Measurements from ENCODE around the gene TRPV5. TPM values are rescaled to one million over a fixed set of nuclear protein-coding genes. Genes with fewer than 3 reads are reported as not detected.

The TRPV5 gene
- total RNA-seq, 6 experiments from 2014 or later, result not detected

DNA sequence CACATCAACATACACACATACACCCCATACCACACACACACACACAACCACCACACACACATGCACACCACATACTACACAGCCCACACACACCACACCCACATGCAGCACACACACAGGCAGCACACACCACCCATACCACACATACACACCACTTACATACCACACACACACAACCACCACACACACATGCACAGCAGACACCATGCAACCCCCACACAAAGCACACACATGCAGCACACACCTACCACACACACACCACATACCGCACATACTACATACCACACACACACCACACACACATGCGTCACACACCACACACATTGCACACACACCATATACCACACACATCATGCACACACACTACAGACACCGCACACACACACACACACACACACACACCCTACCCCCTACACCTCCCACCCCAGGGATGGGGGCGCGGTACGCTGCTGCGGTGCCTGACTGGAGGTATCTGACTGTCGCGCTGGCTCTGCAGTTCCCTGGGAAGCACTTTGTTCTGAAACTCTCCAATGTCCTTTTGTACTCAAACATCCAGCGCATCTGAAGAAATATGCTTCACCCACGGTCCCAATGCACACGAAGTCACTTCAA, 42.6 kb downstream of the TRPV5 start:
- Mint-ChIP-seq H3K27ac (no peak overlapping the region), H3K36me3 (ENCODE audit: low read depth) (peaks cover 6% of the 10 kb centered on the region; the same call in 1 of the 2 replicates), H3K9me3 (peaks cover 5% of the 10 kb centered on the region; the same call in 1 of the 2 replicates), H3K27me3 (ENCODE audit: insufficient read depth) (peaks cover 3% of the 10 kb centered on the region), H3K4me3 (no peak overlapping the region), H3K4me1 (ENCODE audit: low read depth) (no peaks in the 10 kb centered on the region)
- TF ChIP-seq, protein P1, sequence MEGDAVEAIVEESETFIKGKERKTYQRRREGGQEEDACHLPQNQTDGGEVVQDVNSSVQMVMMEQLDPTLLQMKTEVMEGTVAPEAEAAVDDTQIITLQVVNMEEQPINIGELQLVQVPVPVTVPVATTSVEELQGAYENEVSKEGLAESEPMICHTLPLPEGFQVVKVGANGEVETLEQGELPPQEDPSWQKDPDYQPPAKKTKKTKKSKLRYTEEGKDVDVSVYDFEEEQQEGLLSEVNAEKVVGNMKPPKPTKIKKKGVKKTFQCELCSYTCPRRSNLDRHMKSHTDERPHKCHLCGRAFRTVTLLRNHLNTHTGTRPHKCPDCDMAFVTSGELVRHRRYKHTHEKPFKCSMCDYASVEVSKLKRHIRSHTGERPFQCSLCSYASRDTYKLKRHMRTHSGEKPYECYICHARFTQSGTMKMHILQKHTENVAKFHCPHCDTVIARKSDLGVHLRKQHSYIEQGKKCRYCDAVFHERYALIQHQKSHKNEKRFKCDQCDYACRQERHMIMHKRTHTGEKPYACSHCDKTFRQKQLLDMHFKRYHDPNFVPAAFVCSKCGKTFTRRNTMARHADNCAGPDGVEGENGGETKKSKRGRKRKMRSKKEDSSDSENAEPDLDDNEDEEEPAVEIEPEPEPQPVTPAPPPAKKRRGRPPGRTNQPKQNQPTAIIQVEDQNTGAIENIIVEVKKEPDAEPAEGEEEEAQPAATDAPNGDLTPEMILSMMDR (IDR thresholded peaks at IDR 0.05), result no peak
- no peak for DNase-seq

DNA sequence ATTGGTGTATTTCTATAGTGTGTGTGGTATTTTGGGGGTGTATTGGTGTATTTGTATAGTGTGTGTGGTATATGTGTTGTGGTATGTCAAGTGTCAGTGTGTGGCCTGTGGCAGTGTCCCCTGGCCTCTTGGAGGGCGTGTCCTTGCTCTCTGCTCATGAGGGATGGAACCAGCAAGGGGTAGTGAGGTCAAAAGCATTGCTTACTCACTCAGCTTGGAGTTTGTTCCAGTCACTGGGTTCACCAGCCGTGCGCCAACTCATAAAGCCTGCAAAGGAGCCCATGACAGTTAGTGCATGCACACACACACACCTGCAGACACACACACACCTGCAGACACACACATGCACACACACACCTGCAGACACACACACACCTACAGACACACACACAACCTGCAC, 43.7 kb downstream of the TRPV5 start:
- H3K27me3 Mint-ChIP-seq (ENCODE audit: insufficient read depth), result peaks cover 3% of the 10 kb centered on the region
- no peaks in the 10 kb centered on the region for H3K4me1 Mint-ChIP-seq (ENCODE audit: low read depth)
- TF ChIP-seq, protein P1 (IDR thresholded peaks at IDR 0.05), result no peak
- DNase-seq, result no peak
- no peak overlapping the region for H3K27ac Mint-ChIP-seq
- peaks cover 6% of the 10 kb centered on the region; the same call in 1 of the 2 replicates for H3K36me3 Mint-ChIP-seq (ENCODE audit: low read depth)
- H3K4me3 Mint-ChIP-seq, result no peak overlapping the region
- peaks cover 5% of the 10 kb centered on the region; the same call in 1 of the 2 replicates for H3K9me3 Mint-ChIP-seq

DNA sequence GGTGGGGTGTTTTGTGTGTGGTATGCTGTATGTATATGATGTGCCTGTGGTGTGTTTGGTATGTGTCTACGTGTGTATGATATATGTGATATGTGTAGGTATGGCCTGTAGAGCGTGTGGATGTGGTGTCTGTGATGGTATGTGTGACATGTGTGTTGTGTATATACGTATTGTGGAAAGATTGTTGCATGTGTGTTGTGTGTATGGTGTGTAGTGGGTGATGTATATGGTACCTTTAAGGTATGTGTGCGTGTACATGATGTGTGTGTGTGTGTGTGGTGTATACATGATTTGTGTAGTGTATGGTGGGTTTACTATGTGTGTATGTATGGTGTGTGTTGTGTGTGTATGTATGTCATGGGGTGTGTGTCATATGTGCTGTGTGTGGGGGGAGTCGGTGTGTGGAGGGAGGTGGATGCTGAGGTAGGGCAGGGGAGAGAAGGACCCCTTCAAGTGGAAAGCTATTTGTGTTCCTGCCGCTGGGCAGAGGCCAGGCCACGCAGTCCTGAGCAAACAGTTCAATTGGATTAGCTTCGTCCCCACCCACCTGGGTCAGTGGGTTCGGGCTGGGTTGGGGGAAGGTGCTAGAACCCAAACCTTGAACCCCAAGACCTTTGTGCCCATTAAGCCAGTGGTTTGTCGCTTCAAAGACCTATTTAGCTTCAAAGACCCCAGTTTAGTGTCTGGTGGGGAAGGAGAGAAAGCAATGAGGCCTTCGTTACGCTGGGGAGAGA, 46.1 kb downstream of the TRPV5 start:
- peaks cover 6% of the 10 kb centered on the region; the same call in 1 of the 2 replicates for H3K36me3 Mint-ChIP-seq (ENCODE audit: low read depth)
- peaks cover 5% of the 10 kb centered on the region; the same call in 1 of the 2 replicates for H3K9me3 Mint-ChIP-seq
- H3K27ac Mint-ChIP-seq, result no peak overlapping the region
- no peak for DNase-seq
- TF ChIP-seq, protein P1 (IDR thresholded peaks at IDR 0.05), result no peak
- no peaks in the 10 kb centered on the region for H3K4me1 Mint-ChIP-seq (ENCODE audit: low read depth)
- no peak overlapping the region for H3K4me3 Mint-ChIP-seq
- H3K27me3 Mint-ChIP-seq (ENCODE audit: insufficient read depth), result peaks cover 16% of the 10 kb centered on the region

DNA sequence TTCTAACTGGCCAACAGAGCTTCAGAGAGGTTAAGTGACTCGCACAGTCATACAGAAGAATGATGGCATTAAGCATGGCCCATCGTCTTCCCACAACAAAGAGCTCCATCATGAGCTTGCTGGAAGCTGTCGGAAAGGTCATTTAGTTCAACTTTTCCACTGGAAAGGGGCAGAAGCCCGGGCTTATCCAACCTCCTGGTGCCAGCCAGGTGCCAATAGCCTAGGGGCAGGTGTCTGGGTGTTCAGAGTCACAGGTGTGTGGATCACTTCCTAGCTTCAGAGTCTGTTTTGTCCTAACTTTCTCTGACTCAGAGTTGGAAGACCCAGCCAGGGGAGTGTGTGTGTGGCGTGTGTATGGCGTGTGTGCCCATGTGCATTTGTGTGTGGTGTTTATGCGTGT, 46.7 kb downstream of the TRPV5 start:
- Mint-ChIP-seq H3K9me3 (peaks cover 5% of the 10 kb centered on the region; the same call in 1 of the 2 replicates), H3K27ac (no peak overlapping the region), H3K36me3 (ENCODE audit: low read depth) (peaks cover 6% of the 10 kb centered on the region; the same call in 1 of the 2 replicates), H3K4me3 (no peak overlapping the region), H3K27me3 (ENCODE audit: insufficient read depth) (peaks cover 16% of the 10 kb centered on the region), H3K4me1 (ENCODE audit: low read depth) (no peaks in the 10 kb centered on the region)
- DNase-seq, result no peak
- TF ChIP-seq, protein P1 (IDR thresholded peaks at IDR 0.05), result no peak

DNA sequence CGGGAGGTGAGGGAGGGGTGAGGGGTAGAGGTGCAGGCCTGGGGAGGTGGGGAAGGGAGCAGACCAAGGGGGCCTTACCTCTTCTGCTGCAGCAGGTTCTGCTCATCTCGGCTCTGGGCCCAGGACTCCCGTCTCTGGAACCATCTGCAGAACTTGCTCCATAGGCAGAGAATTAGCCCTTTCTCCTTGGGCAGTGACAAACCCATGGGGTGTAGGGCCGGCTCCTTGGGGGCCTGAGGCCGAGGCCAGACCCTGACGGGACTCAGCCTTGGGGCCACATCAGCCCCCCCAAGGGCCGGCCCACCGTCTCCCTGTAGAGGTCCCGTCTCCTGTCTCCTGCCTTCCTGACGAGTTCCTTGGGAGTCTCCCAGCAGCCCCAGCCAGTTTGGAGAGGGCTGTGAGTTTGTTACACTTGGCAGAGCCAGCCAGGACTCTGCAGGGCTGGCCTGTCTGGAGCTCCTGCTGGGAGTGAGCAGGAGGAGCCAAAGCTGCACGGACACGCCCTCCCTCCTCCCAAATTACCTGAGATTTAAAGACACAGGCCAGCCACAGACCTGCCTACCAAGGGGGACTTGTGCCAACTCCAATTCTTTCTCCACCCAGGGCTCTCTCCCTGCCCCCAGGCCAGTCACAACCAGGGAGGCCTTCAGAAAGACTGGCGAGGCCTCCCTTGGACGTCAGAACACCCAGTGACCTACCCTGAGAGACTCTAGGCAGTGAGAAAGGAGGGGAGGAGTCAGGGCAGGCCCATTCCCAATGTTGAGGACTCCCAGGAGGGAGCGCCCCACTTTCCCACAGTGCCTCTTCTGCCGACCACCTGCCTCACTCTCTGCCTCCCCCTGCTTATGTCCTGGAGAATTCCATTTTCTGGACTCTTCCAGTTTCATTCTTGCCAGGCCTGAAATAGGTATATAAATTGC, 48.0 kb downstream of the TRPV5 start, which contains the start of gene TRPV6:
TRPV6 (minus strand) TSS at position 435 of the 920 bp plus-strand sequence.
- H3K36me3 Mint-ChIP-seq (ENCODE audit: low read depth), result peaks cover under 1% of the 10 kb centered on the region; the same call in 1 of the 2 replicates
- peaks cover 20% of the 10 kb centered on the region for H3K27me3 Mint-ChIP-seq (ENCODE audit: insufficient read depth)
- TF ChIP-seq, protein P1 (IDR thresholded peaks at IDR 0.05), result no peak
- H3K4me1 Mint-ChIP-seq (ENCODE audit: low read depth), result no peaks in the 10 kb centered on the region
- no peak for DNase-seq
- no peaks in the 10 kb centered on the region for H3K9me3 Mint-ChIP-seq
- no peak within 1 kb of the TSS for H3K27ac Mint-ChIP-seq
- no peak within 1 kb of the TSS for H3K4me3 Mint-ChIP-seq
